Activated CD8-positive, alpha-beta T cell treated with anti-CD3 and anti-CD28 coated beads for 36 hours (primary cell): Measurements from ENCODE around the gene PLA2R1. TPM values are rescaled to one million over a fixed set of nuclear protein-coding genes. Genes with fewer than 3 reads are reported as not detected.
A peak's percentile ranks its signal among the peaks of the same experiment; 100 is the strongest.
"Not testable (repeated sequence)": the region's sequence is repeated elsewhere in the genome, so short reads cannot be mapped to it uniquely, and the experiment has no call there.

ENCODE experiments used
- ATAC-seq: fragments of 200-7000 bp; cut with Tn5 transposase; one replicate; pipeline ENCODE4 v1.10.0; 2021; ENCODE audit warnings: mild to moderate bottlenecking, moderate library complexity
- CTCF ChIA-PET: fragments of 350-600 bp; sonication (Branson Sonifier 250); formaldehyde crosslinking; loops from one replicate; lab custom pipeline; 2021; ENCODE audit warnings: antibody characterized with exemption; lab: Charles Lee
- POLR2A ChIA-PET: fragments of 350-600 bp; sonication (Branson Sonifier 250); formaldehyde crosslinking; loops from one replicate; lab custom pipeline; 2021; ENCODE audit warnings: antibody characterized with exemption; lab: Charles Lee
- DNase-seq: peaks from one replicate; pipeline ENCODE4 v3.0.0-alpha.2; 2020
- H3K27ac Mint-ChIP-seq: one replicate; pipeline ENCODE4 v1.8.0; 2021; ENCODE audit warnings: mild to moderate bottlenecking, mixed read lengths
- H3K27me3 Mint-ChIP-seq: one replicate; pipeline ENCODE4 v1.8.0; 2021; ENCODE audit warnings: mixed read lengths
- H3K36me3 Mint-ChIP-seq: one replicate; pipeline ENCODE4 v1.8.0; 2021; ENCODE audit warnings: low read depth, mixed read lengths
- H3K4me1 Mint-ChIP-seq: one replicate; pipeline ENCODE4 v1.8.0; 2021; ENCODE audit warnings: low read depth, mixed read lengths
- H3K4me3 Mint-ChIP-seq: one replicate; pipeline ENCODE4 v1.8.0; 2021; ENCODE audit warnings: mild to moderate bottlenecking, moderate library complexity, mixed read lengths
- H3K9me3 Mint-ChIP-seq: one replicate; pipeline ENCODE4 v1.8.0; 2021; ENCODE audit warnings: mixed read lengths
- CTCF ChIP-seq: fragments of 200-600 bp; IDR thresholded peaks from one replicate; pipeline ENCODE4 v1.8.0; 2022; ENCODE audit warnings: antibody characterized with exemption, mild to moderate bottlenecking
- intact Hi-C: fragments of 100-400 bp; cut with micrococcal nuclease; formaldehyde crosslinking; loops from one replicate; pipeline ENCODE4 v1.10.0; 2022
- total RNA-seq, 2 experiments: library from RNA; stranded (reverse); gene quantifications; one replicate each; pipeline ENCODE4 v1.2.3, GENCODE V29; 2021

PLA2R1 gene
- total RNA-seq, 2 experiments from 2014 or later = not detected

- H3K4me1 Mint-ChIP-seq = no peaks in the 10 kb centered on the region
- H3K9me3 Mint-ChIP-seq = no peaks in the 10 kb centered on the region
- POLR2A ChIA-PET = no interaction called here
- H3K36me3 Mint-ChIP-seq = no peaks in the 10 kb centered on the region
- no peak overlapping the region for H3K4me3 Mint-ChIP-seq
- intact Hi-C loops = no loop called here
- peaks cover 7% of the 10 kb centered on the region for H3K27me3 Mint-ChIP-seq
- TF ChIP-seq CTCF = no peak
- no peak overlapping the region for H3K27ac Mint-ChIP-seq
- ATAC-seq (no peak), DNase-seq (no peak)
- CTCF ChIA-PET = interaction anchor here (0.7 to 1.5 kb wide), 2 partner anchors 9 to 1076 kb away, joined by 3 to 7 read pairs; no protein-coding TSS in a partner anchor
These were observed 85.8 kb downstream of the PLA2R1 start for GRCh38 chr2:159976527-159977160.

DNA sequence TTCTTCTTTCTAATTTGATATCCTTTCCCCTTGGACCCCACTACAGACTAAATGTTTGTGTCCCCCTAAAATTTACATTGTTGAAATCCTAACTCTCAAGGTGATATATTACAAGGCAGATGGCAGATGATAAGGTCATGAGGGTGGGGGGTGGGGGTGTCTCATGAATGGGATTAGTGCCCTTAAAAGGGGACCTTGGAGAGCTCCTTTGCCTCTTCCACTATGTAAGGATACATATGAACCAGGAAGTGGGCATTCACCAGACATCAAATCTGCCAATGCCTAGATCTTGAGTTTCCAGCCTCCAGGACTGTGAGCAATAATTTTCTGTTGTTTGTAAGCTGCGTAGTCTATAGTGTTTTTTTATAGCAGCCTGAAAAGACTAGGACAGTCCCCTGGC is 89.1 kb downstream of the PLA2R1 start:
- TF ChIP-seq CTCF = no peak
- POLR2A ChIA-PET = no interaction called here

GRCh38 chr2:159971365-159972152 is 90.9 kb downstream of the PLA2R1 start:
- TF ChIP-seq CTCF = no peak
- DNase-seq = no peak
- H3K4me3 Mint-ChIP-seq = no peak overlapping the region
- intact Hi-C loops = no loop called here
- H3K27me3 Mint-ChIP-seq = peaks cover 3% of the 10 kb centered on the region
- no peaks in the 10 kb centered on the region for H3K9me3 Mint-ChIP-seq
- H3K27ac Mint-ChIP-seq = no peak overlapping the region
- H3K4me1 Mint-ChIP-seq = no peaks in the 10 kb centered on the region
- ChIA-PET POLR2A (no interaction called here), CTCF (no interaction called here)
- no peak for ATAC-seq
- H3K36me3 Mint-ChIP-seq = no peaks in the 10 kb centered on the region

More for the DNA sequence above, 89.1 kb downstream of the PLA2R1 start:
- H3K27ac Mint-ChIP-seq = no peak overlapping the region
- H3K4me1 Mint-ChIP-seq = no peaks in the 10 kb centered on the region
- CTCF ChIA-PET = interaction anchor here (1.0 to 1.5 kb wide), 2 partner anchors 49 to 51 kb away, joined by 3 to 4 read pairs; no protein-coding TSS in a partner anchor
- no peaks in the 10 kb centered on the region for H3K36me3 Mint-ChIP-seq
- no peak for DNase-seq
- H3K4me3 Mint-ChIP-seq = no peak overlapping the region
- intact Hi-C loops = no loop called here
- no peaks in the 10 kb centered on the region for H3K9me3 Mint-ChIP-seq
- H3K27me3 Mint-ChIP-seq = peaks cover 7% of the 10 kb centered on the region
- no peak for ATAC-seq

- POLR2A ChIA-PET, H3K4me1 Mint-ChIP-seq, H3K36me3 Mint-ChIP-seq, intact Hi-C loops, H3K27ac Mint-ChIP-seq, H3K4me3 Mint-ChIP-seq, DNase-seq, H3K9me3 Mint-ChIP-seq, H3K27me3 Mint-ChIP-seq, ATAC-seq: not testable (repeated sequence)
- CTCF ChIA-PET = interaction anchor here (0.5 kb wide), 1 partner anchor 455 kb away, joined by 3 read pairs; no protein-coding TSS in a partner anchor
These were observed 91.9 kb downstream of the PLA2R1 start for GRCh38 chr2:159970548-159970947.

DNA sequence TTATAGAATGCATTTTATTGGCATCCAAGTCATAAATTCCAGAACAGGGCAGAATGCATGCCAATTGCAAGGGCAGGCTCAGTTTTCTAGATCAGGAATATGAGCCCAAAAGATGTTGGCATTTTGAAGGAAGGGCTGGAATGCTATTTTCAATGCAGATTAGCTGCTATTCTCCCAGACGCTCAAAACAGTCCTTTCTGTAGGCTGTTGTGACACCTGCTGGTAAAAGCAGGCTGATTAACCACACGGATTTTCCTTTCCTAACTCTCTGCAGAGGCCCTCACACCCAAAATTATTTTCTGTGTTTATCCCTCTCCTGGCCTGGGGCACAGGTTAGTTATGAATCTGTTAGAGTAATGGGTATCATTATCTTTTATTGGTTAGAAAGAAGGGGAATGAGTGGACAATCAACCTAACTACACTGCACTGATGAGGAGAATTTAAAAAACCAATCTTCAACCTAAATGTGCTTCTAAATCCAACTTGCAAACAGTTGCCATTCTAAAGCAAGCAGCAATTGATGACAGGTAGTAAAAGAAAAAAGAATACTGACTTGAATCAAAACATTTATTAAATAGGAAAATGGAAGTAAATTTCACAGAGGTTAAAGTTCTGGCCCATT is 94.0 kb downstream of the PLA2R1 start:
- Mint-ChIP-seq H3K36me3 (no peaks in the 10 kb centered on the region), H3K4me3 (no peak overlapping the region), H3K9me3 (no peaks in the 10 kb centered on the region), H3K27ac (no peak overlapping the region), H3K4me1 (no peaks in the 10 kb centered on the region), H3K27me3 (no peaks in the 10 kb centered on the region)
- ATAC-seq = peak; percentile 42
- TF ChIP-seq CTCF = peak; percentile 66
- ChIA-PET CTCF (interaction anchor here (0.8 to 1.7 kb wide), 15 partner anchors 9 to 797 kb away, joined by 3 to 7 read pairs (median 3); no protein-coding TSS in a partner anchor), POLR2A (no interaction called here)
- DNase-seq = peak; percentile 39
- intact Hi-C loops = no loop called here
